HG03354 (cell line): Measurements from ENCODE around the gene ANKRD34C.

Source experiments
- ATAC-seq: cut with Tn5 transposase; IDR thresholded peaks from one replicate; pipeline ENCODE4 v1.9.1; 2021; ENCODE audit warnings: mild to moderate bottlenecking; ENCODE audit not compliant: unreplicated experiment, poor library complexity, severe bottlenecking

The ANKRD34C gene

GRCh38 chr15:79282371-79283251, at the start of gene ANKRD34C:
TSS of gene ANKRD34C (plus strand) at chr15:79282722. CDS start at chr15:79293285, 10,563 bp downstream.
- no peak for ATAC-seq

GRCh38 chr15:79233236-79233635, 49.3 kb upstream of the ANKRD34C start:
- no peak for ATAC-seq

- ATAC-seq = no peak
These were observed 42.5 kb upstream of the ANKRD34C start for GRCh38 chr15:79240036-79240435.

- no peak for ATAC-seq
These were observed 38.8 kb upstream of the ANKRD34C start for GRCh38 chr15:79243723-79244122.

GRCh38 chr15:79244876-79245275, 37.6 kb upstream of the ANKRD34C start:
- no peak for ATAC-seq

- no peak for ATAC-seq
These were observed 34.3 kb upstream of the ANKRD34C start for GRCh38 chr15:79248183-79248582.

GRCh38 chr15:79257454-79257853, 25.1 kb upstream of the ANKRD34C start:
- no peak for ATAC-seq

GRCh38 chr15:79261836-79262235, 20.7 kb upstream of the ANKRD34C start:
- no peak for ATAC-seq

- ATAC-seq = no peak
These were observed 17.4 kb upstream of the ANKRD34C start for GRCh38 chr15:79265167-79265566.

- ATAC-seq = no peak
These were observed 16.4 kb upstream of the ANKRD34C start for GRCh38 chr15:79265987-79266579.

- no peak for ATAC-seq
These were observed 928 bp downstream of the ANKRD34C start for GRCh38 chr15:79283252-79284048.

GRCh38 chr15:79290642-79291275, 8.2 kb downstream of the ANKRD34C start:
- ATAC-seq = no peak

GRCh38 chr15:79292011-79292410, 9.5 kb downstream of the ANKRD34C start:
- no peak for ATAC-seq

GRCh38 chr15:79294075-79294474, 11.6 kb downstream of the ANKRD34C start:
- no peak for ATAC-seq

GRCh38 chr15:79296583-79296982, 14.1 kb downstream of the ANKRD34C start:
- ATAC-seq = no peak

- ATAC-seq = no peak
These were observed 16.8 kb downstream of the ANKRD34C start for GRCh38 chr15:79299126-79299840.

GRCh38 chr15:79299841-79300235, 17.3 kb downstream of the ANKRD34C start:
- ATAC-seq = no peak

- no peak for ATAC-seq
These were observed 24.7 kb downstream of the ANKRD34C start for GRCh38 chr15:79307251-79307650.

- ATAC-seq = no peak
These were observed 26.4 kb downstream of the ANKRD34C start for GRCh38 chr15:79308874-79309273.
